KMS-11 (cell line): ENCODE results near the gene STXBP5.

ENCODE experiments used
- H2AFZ ChIP-seq: fragments of 200-600 bp; sonication (generic); 2 replicates; pipeline ENCODE4 v1.6.1; 2016; ENCODE audit warnings: antibody characterized with exemption, mixed run types, low read depth
- H3K27ac ChIP-seq: fragments of 200-600 bp; sonication (generic); 2 replicates; pipeline ENCODE4 v1.6.1; 2016; ENCODE audit warnings: mild to moderate bottlenecking, mixed run types
- H3K27me3 ChIP-seq: fragments of 200-600 bp; sonication (generic); 2 replicates; pipeline ENCODE4 v1.6.1; 2017; ENCODE audit warnings: mild to moderate bottlenecking, low read depth, mixed run types, moderate library complexity; ENCODE audit not compliant: insufficient read depth
- H3K36me3 ChIP-seq: fragments of 200-600 bp; sonication (generic); 2 replicates; pipeline ENCODE4 v1.6.1; 2017; ENCODE audit warnings: mild to moderate bottlenecking, mixed run types; ENCODE audit not compliant: insufficient read depth
- H3K4me1 ChIP-seq: fragments of 200-600 bp; sonication (generic); 2 replicates; pipeline ENCODE4 v1.6.1; 2016; ENCODE audit warnings: mild to moderate bottlenecking, low read depth, mixed run types; ENCODE audit not compliant: poor library complexity, severe bottlenecking
- H3K4me2 ChIP-seq: fragments of 200-600 bp; sonication (generic); 2 replicates; pipeline ENCODE4 v1.7.0; 2016; ENCODE audit warnings: mild to moderate bottlenecking, mixed run types
- H3K4me3 ChIP-seq: fragments of 200-600 bp; sonication (generic); IDR thresholded peaks from 2 replicates; pipeline ENCODE4 v1.6.1; 2017; ENCODE audit warnings: low read depth, low read length, mixed read lengths; ENCODE audit not compliant: insufficient read depth
- H3K79me2 ChIP-seq: fragments of 200-600 bp; sonication (generic); 2 replicates; pipeline ENCODE4 v1.6.1; 2016; ENCODE audit warnings: low read depth, mixed run types; ENCODE audit not compliant: insufficient read depth
- H3K9ac ChIP-seq: fragments of 200-600 bp; sonication (generic); 2 replicates; pipeline ENCODE4 v1.6.1; 2016; ENCODE audit warnings: mild to moderate bottlenecking, mixed run types
- H4K20me1 ChIP-seq: fragments of 200-600 bp; sonication (generic); 2 replicates; pipeline ENCODE4 v1.6.1; 2016; ENCODE audit warnings: mild to moderate bottlenecking, mixed run types; ENCODE audit not compliant: insufficient read depth
- CTCF ChIP-seq: fragments of 200-600 bp; sonication (generic); conservative IDR thresholded peaks from 2 replicates; pipeline ENCODE4 v1.6.1; 2017; ENCODE audit warnings: low read depth, mild to moderate bottlenecking, antibody characterized with exemption, low read length, moderate library complexity, mixed read lengths

STXBP5 gene

GRCh38 chr6:147173140-147173539, 31.1 kb upstream of the STXBP5 start:
- Histone ChIP-seq H3K9ac (no peak overlapping the region), H3K4me3 (no peak overlapping the region), H3K27ac (no peak overlapping the region), H3K4me1 (no peaks in the 10 kb centered on the region), H4K20me1 (no peaks in the 10 kb centered on the region), H3K36me3 (no peaks in the 10 kb centered on the region), H2AFZ (no peak overlapping the region), H3K27me3 (no peaks in the 10 kb centered on the region), H3K4me2 (no peak overlapping the region), H3K79me2 (no peaks in the 10 kb centered on the region)
- no peak for TF ChIP-seq CTCF

DNA sequence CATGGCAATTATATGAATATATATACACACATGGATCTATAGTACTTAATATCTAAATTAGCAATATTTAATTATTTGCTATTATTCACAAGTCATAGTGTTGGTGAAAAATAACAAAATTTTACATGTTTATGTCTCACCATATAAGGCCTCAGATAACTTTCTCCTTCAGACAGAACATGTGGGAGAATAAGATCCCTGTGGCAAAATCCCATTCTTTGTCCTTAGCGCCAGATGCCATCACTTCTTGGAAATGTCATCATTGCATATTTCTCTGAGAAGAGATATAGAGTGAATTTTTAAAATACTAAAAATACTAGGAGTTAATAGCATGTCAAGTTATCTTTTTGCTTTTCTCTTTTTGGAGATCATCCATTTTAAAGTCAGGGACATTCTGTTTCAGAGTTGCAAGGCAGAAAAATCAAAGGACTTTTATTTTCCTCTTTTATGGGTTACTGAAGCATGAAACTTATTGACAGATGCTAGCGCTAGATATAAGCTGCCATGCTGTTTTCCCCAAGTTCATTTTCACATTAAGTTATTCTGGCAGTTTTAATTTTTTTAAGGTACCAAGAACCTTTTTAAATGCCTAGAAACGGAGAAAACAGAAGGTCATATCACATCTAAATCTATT, 30.4 kb upstream of the STXBP5 start:
- no peak overlapping the region for H3K9ac ChIP-seq
- TF ChIP-seq CTCF: no peak
- no peaks in the 10 kb centered on the region for H4K20me1 ChIP-seq
- no peaks in the 10 kb centered on the region for H3K4me1 ChIP-seq
- no peaks in the 10 kb centered on the region for H3K36me3 ChIP-seq
- no peaks in the 10 kb centered on the region for H3K79me2 ChIP-seq
- H3K4me3 ChIP-seq: no peak overlapping the region
- H3K27ac ChIP-seq: no peak overlapping the region
- no peaks in the 10 kb centered on the region for H3K27me3 ChIP-seq
- no peak overlapping the region for H2AFZ ChIP-seq
- H3K4me2 ChIP-seq: no peak overlapping the region

- Histone ChIP-seq H2AFZ (no peak overlapping the region), H3K36me3 (no peaks in the 10 kb centered on the region), H3K4me1 (no peaks in the 10 kb centered on the region), H3K4me3 (no peak overlapping the region), H3K4me2 (no peak overlapping the region), H4K20me1 (no peaks in the 10 kb centered on the region), H3K27ac (no peak overlapping the region), H3K9ac (no peak overlapping the region), H3K27me3 (no peaks in the 10 kb centered on the region), H3K79me2 (no peaks in the 10 kb centered on the region)
- TF ChIP-seq CTCF: no peak
These were observed 27.4 kb upstream of the STXBP5 start for GRCh38 chr6:147176795-147177194.

DNA sequence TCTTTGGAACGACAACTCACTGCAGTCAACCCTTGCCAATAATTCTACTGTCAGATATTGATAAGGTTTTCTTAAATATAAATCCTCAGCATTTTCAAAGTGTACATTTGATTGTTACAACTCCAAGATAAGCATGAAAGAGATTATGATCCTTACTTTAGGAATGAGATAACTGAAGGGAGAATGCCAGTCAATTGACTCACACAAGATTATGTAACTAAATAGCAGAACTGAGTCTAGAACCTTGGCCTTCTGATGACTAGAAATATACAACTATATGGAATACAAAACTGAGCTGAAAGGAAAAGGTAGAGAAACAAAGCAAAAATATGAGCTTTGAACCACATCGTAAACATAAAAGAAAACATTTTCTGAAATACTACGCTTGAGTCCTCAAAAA, 26.9 kb upstream of the STXBP5 start:
- H4K20me1 ChIP-seq: no peaks in the 10 kb centered on the region
- H3K36me3 ChIP-seq: no peaks in the 10 kb centered on the region
- H3K9ac ChIP-seq: no peak overlapping the region
- no peak overlapping the region for H2AFZ ChIP-seq
- no peak overlapping the region for H3K4me3 ChIP-seq
- H3K79me2 ChIP-seq: no peaks in the 10 kb centered on the region
- no peak overlapping the region for H3K4me2 ChIP-seq
- no peaks in the 10 kb centered on the region for H3K4me1 ChIP-seq
- H3K27ac ChIP-seq: no peak overlapping the region
- TF ChIP-seq CTCF: no peak
- H3K27me3 ChIP-seq: no peaks in the 10 kb centered on the region
